ENCODE data around the gene GUCD1.

- TF ChIP-seq CTCF (IDR thresholded peaks at IDR 0.05; ENCODE audit: insufficient read depth, low read depth, low read length) (peak; percentile 90), EZH2 (IDR thresholded peaks at IDR 0.05; ENCODE audit: insufficient read depth, low read length) (no peak)
Observed at GRCh38 chr22:24525416-24526037, 29.4 kb downstream of the GUCD1 start.

All from astrocyte (in vitro differentiated cells and primary cell).